D721Med (cell line): ENCODE measurements around the gene PRR5.

Experiments used
- DNase-seq: peaks from one replicate; pipeline ENCODE4 v3.0.0; 2011; ENCODE audit warnings: low spot score; ENCODE audit not compliant: insufficient read length
- FAIRE-seq: peaks from 2 replicates; lab custom pipeline; 2011; peaks lifted over from hg19 to GRCh38; lab: Jason Lieb, UNC
- CTCF ChIP-seq: IDR thresholded peaks from 2 replicates; pipeline ENCODE4 v1.5.1; 2012; ENCODE audit warnings: mild to moderate bottlenecking, control low read depth; ENCODE audit not compliant: insufficient read depth; ENCODE audit errors: missing control alignments

PRR5 gene

GRCh38 chr22:44731357-44731970 is 29.5 kb downstream of the PRR5 start:
- FAIRE-seq (no peak), DNase-seq (no peak)
- no peak for TF ChIP-seq CTCF

- FAIRE-seq (no peak), DNase-seq (no peak)
- no peak for TF ChIP-seq CTCF
These were observed 30.1 kb downstream of the PRR5 start for GRCh38 chr22:44732017-44732561.

- TF ChIP-seq CTCF, result no peak
- FAIRE-seq, result no peak
These were observed 30.7 kb downstream of the PRR5 start for GRCh38 chr22:44732661-44733060.

GRCh38 chr22:44733426-44734106 is 31.6 kb downstream of the PRR5 start:
- FAIRE-seq (no peak), DNase-seq (no peak)
- TF ChIP-seq CTCF, result no peak

More at GRCh38 chr22:44732661-44733060, 30.7 kb downstream of the PRR5 start:
- no peak for DNase-seq

- no peak for FAIRE-seq
These were observed 32.3 kb downstream of the PRR5 start for GRCh38 chr22:44734278-44734677.

GRCh38 chr22:44734801-44735517 is 33.0 kb downstream of the PRR5 start:
- no peak for TF ChIP-seq CTCF
- DNase-seq (no peak), FAIRE-seq (no peak)

More at GRCh38 chr22:44734278-44734677, 32.3 kb downstream of the PRR5 start:
- no peak for TF ChIP-seq CTCF
- DNase-seq, result no peak
